Measurements from ENCODE around the gene TSNAX. TPM values are rescaled to one million over a fixed set of nuclear protein-coding genes. Genes with fewer than 3 reads are reported as not detected.
"Not testable (repeated sequence)": the region's sequence is repeated elsewhere in the genome, so short reads cannot be mapped to it uniquely, and the experiment has no call there.

TSNAX gene
- polyA plus RNA-seq, 1 of the 3 experiments (the other 2 are of a cell fraction) = 15.7 TPM

DNA sequence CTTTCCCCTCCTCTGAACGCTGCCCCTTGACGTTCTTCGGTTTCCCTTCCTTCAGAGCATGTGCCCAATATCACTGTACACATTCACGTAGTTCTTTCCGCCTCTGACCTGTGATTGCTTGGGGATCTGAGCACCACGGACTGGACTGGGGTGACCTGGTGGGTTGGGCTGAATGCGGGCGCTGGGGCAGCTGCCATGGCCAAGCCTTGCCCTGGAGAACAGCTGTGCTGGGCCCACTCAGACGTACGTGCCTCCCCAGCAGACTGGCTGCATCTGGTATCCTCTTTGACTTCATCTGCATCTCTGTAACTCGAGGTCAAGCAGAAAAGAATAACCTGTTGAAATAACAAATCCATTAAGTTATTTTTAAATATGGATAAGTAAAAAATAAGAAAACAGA lies 63.0 kb downstream of the TSNAX start (continued):
- TF ChIP-seq, protein P1, sequence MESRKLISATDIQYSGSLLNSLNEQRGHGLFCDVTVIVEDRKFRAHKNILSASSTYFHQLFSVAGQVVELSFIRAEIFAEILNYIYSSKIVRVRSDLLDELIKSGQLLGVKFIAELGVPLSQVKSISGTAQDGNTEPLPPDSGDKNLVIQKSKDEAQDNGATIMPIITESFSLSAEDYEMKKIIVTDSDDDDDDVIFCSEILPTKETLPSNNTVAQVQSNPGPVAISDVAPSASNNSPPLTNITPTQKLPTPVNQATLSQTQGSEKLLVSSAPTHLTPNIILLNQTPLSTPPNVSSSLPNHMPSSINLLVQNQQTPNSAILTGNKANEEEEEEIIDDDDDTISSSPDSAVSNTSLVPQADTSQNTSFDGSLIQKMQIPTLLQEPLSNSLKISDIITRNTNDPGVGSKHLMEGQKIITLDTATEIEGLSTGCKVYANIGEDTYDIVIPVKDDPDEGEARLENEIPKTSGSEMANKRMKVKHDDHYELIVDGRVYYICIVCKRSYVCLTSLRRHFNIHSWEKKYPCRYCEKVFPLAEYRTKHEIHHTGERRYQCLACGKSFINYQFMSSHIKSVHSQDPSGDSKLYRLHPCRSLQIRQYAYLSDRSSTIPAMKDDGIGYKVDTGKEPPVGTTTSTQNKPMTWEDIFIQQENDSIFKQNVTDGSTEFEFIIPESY (IDR thresholded peaks at IDR 0.05; ENCODE audit: borderline replicate concordance, low read depth) = no peak
- TF ChIP-seq, protein P2, sequence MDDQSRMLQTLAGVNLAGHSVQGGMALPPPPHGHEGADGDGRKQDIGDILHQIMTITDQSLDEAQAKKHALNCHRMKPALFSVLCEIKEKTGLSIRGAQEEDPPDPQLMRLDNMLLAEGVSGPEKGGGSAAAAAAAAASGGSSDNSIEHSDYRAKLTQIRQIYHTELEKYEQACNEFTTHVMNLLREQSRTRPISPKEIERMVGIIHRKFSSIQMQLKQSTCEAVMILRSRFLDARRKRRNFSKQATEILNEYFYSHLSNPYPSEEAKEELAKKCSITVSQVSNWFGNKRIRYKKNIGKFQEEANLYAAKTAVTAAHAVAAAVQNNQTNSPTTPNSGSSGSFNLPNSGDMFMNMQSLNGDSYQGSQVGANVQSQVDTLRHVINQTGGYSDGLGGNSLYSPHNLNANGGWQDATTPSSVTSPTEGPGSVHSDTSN (IDR thresholded peaks at IDR 0.05) = no peak
- TF ChIP-seq CHD2 (IDR thresholded peaks at IDR 0.05; ENCODE audit: low read length, partially characterized antibody) = no peak
- no peak for TF ChIP-seq SMC3 (IDR thresholded peaks at IDR 0.05; ENCODE audit: low read depth, low read length)

DNA sequence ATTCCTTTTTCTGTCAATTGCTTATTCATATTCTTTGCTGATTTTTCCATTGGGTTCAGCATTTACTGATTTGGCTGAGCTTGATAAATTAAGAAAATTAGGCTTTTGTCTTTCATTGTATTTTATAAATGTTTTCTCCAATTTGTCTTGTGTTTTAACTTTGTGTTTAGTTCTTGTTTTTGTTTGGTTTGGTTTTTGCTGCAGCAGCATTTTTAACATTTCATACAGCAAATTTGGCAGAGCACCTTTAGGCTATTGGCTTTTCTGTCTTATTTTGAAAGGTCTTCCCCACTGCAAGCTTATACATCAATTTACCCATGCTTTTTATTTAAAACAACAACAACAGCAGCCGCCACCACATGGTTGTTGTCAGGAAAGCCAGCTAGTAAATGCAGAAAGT lies 64.3 kb downstream of the TSNAX start:
- CTCF ChIA-PET = interaction anchor here (0.6 to 0.7 kb wide), 2 partner anchors 9 to 38 kb away, joined by 3 to 5 read pairs; no protein-coding TSS in a partner anchor
- WGBS (ENCODE audit: low lambda C conversion rate) = 65% methylated on average over 1 of the region's 1 CpG

GRCh38 chr1:231593264-231593663 lies 64.8 kb downstream of the TSNAX start:
- H3K9me2 ChIP-seq; H3K4me2 ChIP-seq; DNase-seq; H3K9me3 ChIP-seq; POLR2A ChIA-PET; H3K4me1 ChIP-seq (ENCODE audit: control insufficient read depth in 1 of 2, insufficient read depth in 2 of 2, low read depth in 1 of 2, low read length in 1 of 2); H2AFZ ChIP-seq (ENCODE audit: low read depth); H3K36me3 ChIP-seq (replicated peaks in 1 of 2; ENCODE audit: control insufficient read depth in 1 of 2, insufficient read depth in 2 of 2, low read length in 1 of 2); H3F3A ChIP-seq (replicated peaks; ENCODE audit: insufficient read depth); H3K79me2 ChIP-seq (ENCODE audit: insufficient read depth); H3K4me3 ChIP-seq (ENCODE audit: low read depth in 2 of 2, low read length in 1 of 2); H3K27ac ChIP-seq (ENCODE audit: low read depth in 2 of 2, low read length in 1 of 2); H3K9ac ChIP-seq; H4K20me1 ChIP-seq (ENCODE audit: insufficient read depth); H3K27me3 ChIP-seq (ENCODE audit: insufficient read depth): not testable (repeated sequence)
- WGBS (ENCODE audit: low lambda C conversion rate) = 97% methylated on average over 1 of the region's 1 CpG
- CTCF ChIA-PET = interaction anchor here (0.6 to 0.7 kb wide), 2 partner anchors 9 to 39 kb away, joined by 3 to 5 read pairs; no protein-coding TSS in a partner anchor

More for the DNA sequence above, 64.3 kb downstream of the TSNAX start:
- no peak overlapping the region for H2AFZ ChIP-seq (ENCODE audit: low read depth)
- no peaks in the 10 kb centered on the region for H3K9me3 ChIP-seq
- H3K79me2 ChIP-seq (ENCODE audit: insufficient read depth) = no peaks in the 10 kb centered on the region
- peaks cover 3% of the 10 kb centered on the region for H3F3A ChIP-seq (replicated peaks; ENCODE audit: insufficient read depth)
- DNase-seq = no peak
- no peaks in the 10 kb centered on the region for H3K27me3 ChIP-seq (ENCODE audit: insufficient read depth)
- no peaks in the 10 kb centered on the region for H3K9me2 ChIP-seq
- no peak overlapping the region for H3K4me2 ChIP-seq
- no peaks in the 10 kb centered on the region for H4K20me1 ChIP-seq (ENCODE audit: insufficient read depth)
- no peak for TF ChIP-seq TAF1 (IDR thresholded peaks at IDR 0.05; ENCODE audit: borderline replicate concordance, low read depth, low read length)
- no peak for TF ChIP-seq GATA2 (CRISPR knock-in tag; IDR thresholded peaks at IDR 0.05)
- POLR2A ChIA-PET = no interaction called here
- no peaks in the 10 kb centered on the region for H3K36me3 ChIP-seq (replicated peaks in 1 of 2; ENCODE audit: control insufficient read depth in 1 of 2, insufficient read depth in 2 of 2, low read length in 1 of 2)
- no peak overlapping the region for H3K27ac ChIP-seq (ENCODE audit: low read depth in 2 of 2, low read length in 1 of 2)
- H3K9ac ChIP-seq = no peak overlapping the region
- H3K4me3 ChIP-seq (ENCODE audit: low read depth in 2 of 2, low read length in 1 of 2) = no peak overlapping the region
- H3K4me1 ChIP-seq (ENCODE audit: control insufficient read depth in 1 of 2, insufficient read depth in 2 of 2, low read depth in 1 of 2, low read length in 1 of 2) = peaks cover 0 to 2% of the 10 kb centered on the region in 2 experiments; a peak in 2 of 4 replicates
